Measurements from ENCODE around the gene C2orf42.
"Not testable (repeated sequence)": the region's sequence is repeated elsewhere in the genome, so short reads cannot be mapped to it uniquely, and the experiment has no call there.

Gene C2orf42

DNA sequence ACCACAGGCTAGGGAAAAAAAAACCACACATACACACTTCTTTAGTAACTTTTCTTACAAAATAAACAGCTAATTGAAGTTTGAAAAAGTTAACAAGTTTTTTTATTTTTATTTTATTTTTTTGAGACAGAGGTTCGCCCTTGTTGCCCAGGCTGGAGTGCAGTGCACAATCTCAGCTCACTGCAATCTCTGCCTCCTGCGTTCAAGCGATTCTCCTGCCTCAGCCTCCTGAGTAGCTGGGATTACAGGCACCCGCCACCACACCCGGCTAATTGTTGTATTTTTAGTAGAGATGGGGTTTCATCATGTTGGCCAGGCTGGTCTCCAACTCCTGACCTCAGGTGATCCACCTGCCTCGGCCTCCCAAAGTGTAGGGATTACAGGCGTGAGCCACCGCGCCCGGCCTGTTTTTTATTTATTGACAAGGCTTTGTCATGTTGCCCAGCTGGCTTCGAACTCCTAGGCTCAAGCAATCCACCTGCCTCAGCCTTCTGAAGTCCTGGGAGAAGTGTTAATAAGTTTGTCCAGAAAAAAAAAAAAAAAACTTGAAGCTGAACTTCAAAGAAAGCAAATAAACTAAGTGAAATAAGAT is 21.1 kb downstream of the C2orf42 start:
- DNase-seq, result not testable (repeated sequence)

GRCh38 chr2:70161069-70161534 is 29.7 kb downstream of the C2orf42 start:
- no peak for DNase-seq

DNA sequence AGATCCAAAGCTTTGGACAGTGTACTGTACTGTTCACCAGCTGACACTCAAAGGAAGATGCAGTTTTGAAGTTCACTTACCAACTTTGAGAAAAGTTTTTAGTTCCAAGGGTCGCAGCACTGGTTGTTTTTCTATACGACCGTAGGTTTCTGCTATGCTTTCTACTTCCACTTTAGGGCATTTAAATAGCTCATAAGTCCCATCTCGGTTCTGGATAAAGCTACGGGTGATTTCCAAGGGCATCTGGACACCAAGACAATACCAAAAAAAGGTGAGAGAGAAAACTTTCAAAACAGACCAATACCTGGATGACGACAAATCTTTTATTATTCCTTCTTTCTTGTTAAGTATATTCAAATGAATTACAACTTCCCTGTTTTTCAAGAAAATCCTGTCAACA is 30.3 kb downstream of the C2orf42 start:
- no peak for DNase-seq

GRCh38 chr2:70149130-70149686 is 41.6 kb downstream of the C2orf42 start:
- DNase-seq, result not testable (repeated sequence)

DNA sequence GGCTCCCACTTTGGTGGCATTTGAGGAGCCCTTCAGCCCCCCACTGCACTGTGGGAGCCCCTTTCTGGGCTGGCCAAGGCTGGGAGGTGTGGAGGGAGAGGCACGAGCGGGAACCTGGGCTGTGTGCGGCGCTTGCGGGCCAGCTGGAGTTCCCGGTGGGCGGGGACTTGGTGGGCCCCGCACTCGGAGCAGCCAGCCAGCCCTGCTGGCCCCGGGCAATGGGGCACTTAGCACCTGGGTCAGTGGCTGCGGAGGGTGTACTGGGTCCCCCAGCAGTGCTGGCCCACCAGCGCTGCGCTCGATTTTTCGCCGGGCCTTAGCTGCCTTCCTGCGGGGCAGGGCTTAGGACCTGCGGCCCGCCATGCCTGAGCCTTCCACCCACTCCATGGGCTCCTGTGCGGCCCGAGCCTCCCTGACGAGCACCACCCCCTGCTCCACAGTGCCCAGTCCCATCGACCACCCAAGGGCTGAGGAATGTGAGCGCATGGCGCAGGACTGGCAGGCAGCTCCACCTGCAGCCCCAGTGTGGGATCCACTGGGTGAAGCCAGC is 42.5 kb downstream of the C2orf42 start:
- DNase-seq, result not testable (repeated sequence)

DNA sequence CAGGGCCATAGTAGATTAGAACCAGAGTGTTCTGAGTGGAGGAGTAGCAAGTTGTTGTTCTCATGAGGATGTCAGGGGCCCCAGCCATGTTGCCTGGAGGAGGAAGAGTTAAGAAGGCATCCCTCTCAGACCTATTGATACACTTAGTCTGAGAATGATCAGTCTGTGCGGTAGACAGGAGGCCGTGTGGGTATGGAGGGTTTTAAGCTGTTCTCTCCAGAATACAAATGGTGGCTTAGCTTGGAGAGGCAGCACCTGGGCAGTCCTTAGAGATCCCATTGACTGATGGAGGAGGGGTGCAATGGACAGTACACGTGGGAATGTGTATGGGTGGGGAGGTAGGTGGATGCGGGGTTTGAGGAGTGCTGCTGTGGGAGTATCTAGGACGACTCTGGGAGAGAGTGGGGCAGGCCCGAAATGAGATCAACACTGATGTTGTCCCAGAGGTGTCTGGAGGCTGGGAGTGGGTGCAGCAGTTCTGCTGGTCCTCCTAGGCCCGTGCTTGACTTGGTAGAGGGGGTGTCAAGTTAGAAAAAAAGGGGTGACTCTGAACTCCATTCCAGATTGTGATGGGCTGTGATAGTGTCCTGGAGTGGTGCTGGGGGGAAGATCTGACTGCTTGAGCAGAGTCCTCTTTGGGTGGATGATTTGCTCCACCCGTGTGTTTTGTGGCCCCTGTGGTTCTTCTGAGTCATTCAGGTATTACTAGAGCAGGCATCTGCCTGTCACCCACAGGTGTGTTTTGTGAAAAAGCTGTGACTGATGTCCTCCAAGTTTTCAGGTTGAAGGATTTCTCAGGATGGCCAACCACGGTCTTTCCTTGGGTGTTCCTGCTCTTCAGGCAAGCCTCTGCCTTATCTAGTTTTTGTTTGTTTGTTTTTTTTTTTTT is 44.7 kb downstream of the C2orf42 start:
- no peak for DNase-seq

- no peak for DNase-seq
These were observed 45.7 kb downstream of the C2orf42 start for GRCh38 chr2:70145144-70145490.

DNA sequence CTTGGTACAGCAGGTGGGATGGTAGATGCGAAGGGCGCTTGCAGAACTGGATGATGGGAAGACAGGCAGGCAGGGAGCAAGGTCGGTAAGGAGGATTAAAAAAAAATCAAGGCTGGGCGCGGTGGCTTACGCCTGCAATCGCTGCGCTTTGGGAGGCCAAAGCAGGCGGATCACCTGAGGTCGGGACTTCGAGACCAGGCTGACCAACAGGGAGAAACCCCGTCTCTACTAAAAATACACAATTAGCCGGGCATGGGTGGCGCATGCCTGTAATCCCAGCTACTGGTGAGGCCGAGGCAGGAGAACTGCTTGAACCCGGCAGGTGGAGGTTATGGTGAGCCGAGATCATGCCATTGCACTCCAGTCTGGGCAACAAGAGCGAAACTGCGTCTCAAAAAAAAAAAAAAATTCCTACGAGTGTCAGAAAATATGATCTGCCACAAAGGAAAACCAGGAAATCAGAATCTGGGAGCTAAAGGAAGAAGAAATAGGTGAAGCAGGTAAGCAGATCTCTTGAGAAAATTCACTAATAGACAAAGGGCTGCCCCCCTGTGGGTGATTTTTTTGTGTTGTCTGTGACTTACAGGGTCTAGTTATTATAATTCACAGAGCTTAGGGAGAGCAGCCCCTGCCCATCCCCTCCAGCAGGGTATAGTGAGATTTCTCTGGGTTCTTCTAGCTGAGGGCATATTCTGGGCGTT is 46.2 kb downstream of the C2orf42 start:
- peak in 2 of 3 experiments; percentile 10 to 22 for DNase-seq

- DNase-seq, result peak in 2 of 3 experiments; percentile 87 to 89
These were observed 47.3 kb downstream of the C2orf42 start for GRCh38 chr2:70143314-70144150.

DNA sequence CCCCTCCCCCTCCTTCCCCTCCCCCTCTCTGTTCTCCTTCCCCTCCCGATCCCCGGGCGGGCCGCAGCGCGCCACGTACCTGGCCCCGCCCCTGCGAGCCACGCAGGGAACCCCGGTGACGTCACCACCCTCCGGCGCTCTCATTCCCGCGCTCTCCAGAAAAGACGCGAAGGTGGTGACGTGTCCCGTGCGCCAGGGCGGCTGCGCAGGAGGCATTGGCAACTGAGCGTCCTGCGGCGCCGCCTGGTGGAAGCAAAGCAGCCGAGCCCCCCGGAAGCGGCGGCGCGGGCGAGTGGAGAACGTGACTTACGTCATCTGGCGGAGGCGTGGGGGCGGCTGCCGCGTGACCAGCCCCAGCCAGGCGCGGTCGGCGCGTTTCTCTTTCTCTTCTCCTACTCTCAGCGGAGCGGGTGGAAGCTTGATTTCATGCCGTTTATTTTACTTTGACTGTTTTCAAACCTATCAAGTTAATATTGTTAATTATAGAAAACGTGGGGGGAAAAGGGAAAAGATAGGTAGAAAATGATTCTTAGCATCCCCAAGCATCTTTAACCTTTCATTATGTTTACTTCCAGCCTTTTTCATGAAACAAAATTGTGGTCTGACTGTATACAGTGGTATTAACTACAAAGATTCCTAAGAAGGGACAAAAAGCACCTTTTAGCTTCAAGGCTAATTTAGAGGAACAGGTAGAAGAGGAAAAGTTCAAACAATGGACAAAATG is 48.1 kb downstream of the C2orf42 start:
- DNase-seq, result peak; percentile 100

DNA sequence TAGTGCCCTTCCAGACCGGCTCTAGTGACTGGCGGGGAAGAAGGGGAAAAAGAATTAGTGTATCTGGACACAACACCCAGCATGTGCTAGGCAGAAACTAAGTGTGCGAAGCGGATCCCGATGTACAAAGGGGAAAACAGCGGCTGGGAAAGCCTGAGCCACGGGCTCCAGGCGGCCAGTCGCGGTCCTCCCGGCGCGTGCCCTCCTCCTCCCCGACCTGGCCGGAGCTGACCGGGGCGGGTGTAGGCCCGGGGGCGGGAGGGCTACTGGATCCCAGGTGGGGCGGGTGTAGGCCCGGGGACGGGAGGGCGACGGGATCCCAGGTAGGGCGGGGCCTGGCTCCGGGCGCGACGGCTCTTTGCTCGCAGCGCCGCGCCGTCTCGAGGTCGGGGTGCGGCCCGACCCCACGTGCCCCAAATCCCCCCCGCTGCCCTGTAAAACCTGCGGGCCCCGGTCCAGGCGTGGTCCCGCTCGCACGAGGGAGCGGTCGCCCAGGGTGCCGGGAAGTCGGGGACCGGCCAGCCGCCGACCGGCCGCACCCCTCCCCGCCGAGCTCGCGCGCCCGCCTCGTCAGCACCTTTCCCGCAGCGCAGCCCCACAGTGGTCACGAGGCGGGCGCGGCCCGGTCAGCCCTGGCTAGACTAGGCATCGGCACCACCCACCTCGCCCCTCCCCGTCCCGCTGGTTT is 48.8 kb downstream of the C2orf42 start:
- DNase-seq, result peak; percentile 80 to 90 (median 88)

DNA sequence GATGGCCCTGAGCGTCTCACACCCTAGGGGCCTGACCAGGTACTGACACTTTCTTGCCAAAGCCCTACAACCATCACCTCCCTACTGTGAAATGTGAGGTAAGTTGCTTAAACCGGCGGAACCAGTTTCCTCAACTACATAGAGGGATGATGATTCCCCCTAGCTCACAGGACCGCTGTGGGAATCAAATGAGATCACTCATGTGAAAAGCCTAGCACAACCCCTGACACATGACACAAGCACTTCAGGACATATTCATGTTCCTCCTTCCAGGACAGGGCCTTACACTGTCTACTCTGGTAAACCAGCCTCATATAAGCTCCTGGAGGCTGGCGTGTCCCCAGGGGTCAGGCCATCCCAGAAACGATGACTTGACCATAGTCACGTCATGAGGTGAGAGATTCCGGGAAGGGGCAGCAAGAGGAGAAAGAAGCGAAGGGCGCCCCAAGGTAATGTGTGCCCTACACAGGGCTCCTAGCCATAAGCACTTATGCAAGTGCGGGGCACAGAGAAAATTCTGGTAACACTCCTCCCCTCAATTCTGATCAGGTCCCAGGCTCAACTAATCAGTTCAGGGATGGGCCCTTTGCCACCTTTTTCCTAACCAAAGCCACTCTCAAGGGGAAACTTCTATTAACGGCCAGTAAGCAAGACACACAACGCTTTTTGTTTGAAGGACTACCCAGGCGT is 49.5 kb downstream of the C2orf42 start:
- DNase-seq, result peak in 2 of 3 experiments; percentile 86 to 97

DNA sequence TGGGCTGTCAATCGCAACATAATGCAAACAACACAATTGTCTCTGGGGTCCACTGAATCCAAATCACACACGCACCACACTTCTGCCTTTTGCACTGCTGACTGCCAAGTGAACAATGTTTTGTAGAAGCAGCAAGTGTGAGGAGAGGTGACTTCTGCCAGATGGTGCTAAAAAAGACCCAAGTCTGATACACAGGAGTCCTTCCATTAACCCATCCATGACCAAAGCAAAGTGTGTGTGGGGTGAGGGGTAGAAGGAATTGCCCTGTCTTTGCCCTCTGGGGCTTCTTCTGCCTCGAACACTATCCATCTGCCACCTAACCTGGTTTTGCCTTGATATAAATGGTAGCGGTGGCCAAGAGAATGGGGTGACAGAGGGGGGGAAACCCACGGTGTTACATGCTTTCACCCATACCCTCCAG is 50.0 kb downstream of the C2orf42 start:
- DNase-seq, result no peak

DNA sequence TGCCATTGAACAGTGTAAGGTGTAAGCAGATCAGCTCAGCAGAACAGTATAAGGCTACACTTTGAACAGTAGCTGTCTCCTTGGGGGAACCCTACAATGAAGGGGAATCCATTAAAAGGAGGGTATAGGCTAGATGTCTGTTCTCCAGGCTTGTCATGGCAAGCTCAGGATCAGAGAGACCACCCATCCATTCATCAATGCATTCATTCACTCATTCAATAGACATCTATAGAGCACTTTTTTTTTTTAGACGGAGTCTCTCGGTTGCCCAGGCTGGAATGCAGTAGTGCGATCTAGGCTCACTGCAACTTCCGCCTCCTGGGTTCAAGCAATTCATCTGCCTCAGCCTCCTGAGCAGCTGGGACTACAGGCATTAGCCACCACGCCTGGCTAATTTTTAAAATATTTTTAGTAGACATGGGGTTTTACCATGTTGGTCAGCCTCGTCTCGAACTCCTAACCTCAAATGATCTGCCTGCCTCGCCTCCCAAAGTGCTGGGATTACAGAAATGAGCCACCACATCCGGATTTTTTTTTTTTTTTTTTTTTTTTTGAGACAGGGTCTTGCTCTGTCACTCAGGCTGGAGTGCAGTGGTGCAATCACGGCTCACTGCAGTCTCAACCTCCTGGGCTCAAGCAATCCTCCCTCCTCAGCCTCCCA is 56.4 kb downstream of the C2orf42 start:
- DNase-seq, result not testable (repeated sequence)

- DNase-seq, result peak in 1 of 3 experiments; percentile 61
These were observed 57.1 kb downstream of the C2orf42 start for GRCh38 chr2:70133491-70134322.

DNA sequence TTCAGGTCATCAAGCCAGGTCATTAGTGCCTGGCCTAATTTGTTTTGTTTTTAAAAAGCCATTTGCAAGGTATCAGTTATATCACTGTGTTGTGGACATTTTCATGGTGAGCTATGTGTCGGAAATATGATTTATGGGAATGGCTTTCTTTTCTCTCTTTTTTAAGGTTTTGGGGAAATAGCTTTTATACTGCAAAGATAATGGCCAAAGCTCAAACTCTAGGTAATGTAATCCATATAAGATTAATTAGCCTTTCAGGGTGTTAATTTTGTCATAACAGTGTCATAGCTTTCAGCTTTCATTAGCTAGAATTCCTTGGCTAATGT is 57.7 kb downstream of the C2orf42 start:
- DNase-seq, result no peak

GRCh38 chr2:70132244-70133126 is 58.3 kb downstream of the C2orf42 start:
- peak; percentile 83 to 92 (median 87) for DNase-seq

Data from NCI-H1417 (cell line).